Activated naive CD8-positive, alpha-beta T cell (primary cell): ENCODE results near the gene GPR61.

Experiments used
- H3K27ac Mint-ChIP-seq: one replicate; pipeline ENCODE4 v1.8.0; 2021; ENCODE audit warnings: mixed read lengths
- H3K27me3 Mint-ChIP-seq: one replicate; pipeline ENCODE4 v1.8.0; 2021; ENCODE audit warnings: mixed read lengths
- H3K36me3 Mint-ChIP-seq: one replicate; pipeline ENCODE4 v1.8.0; 2021; ENCODE audit warnings: mixed read lengths
- H3K4me1 Mint-ChIP-seq: one replicate; pipeline ENCODE4 v1.8.0; 2021; ENCODE audit warnings: low read depth, mixed read lengths
- H3K4me3 Mint-ChIP-seq: one replicate; pipeline ENCODE4 v1.8.0; 2021; ENCODE audit warnings: mild to moderate bottlenecking, mixed read lengths
- H3K9me3 Mint-ChIP-seq: one replicate; pipeline ENCODE4 v1.8.0; 2021; ENCODE audit warnings: low read depth, mixed read lengths

The GPR61 gene

GRCh38 chr1:109501644-109502363 lies 37.9 kb upstream of the GPR61 start:
- H3K4me3 Mint-ChIP-seq, result peak overlapping the region; percentile 81
- no peaks in the 10 kb centered on the region for H3K9me3 Mint-ChIP-seq
- no peaks in the 10 kb centered on the region for H3K27me3 Mint-ChIP-seq
- H3K4me1 Mint-ChIP-seq, result peaks cover 96% of the 10 kb centered on the region
- peak overlapping the region; percentile 79 for H3K27ac Mint-ChIP-seq
- H3K36me3 Mint-ChIP-seq, result no peaks in the 10 kb centered on the region

GRCh38 chr1:109502364-109502851 lies 37.3 kb upstream of the GPR61 start:
- peaks cover 95% of the 10 kb centered on the region for H3K4me1 Mint-ChIP-seq
- peak overlapping the region; percentile 85 for H3K27ac Mint-ChIP-seq
- peak overlapping the region; percentile 81 for H3K4me3 Mint-ChIP-seq
- peaks cover 5% of the 10 kb centered on the region for H3K36me3 Mint-ChIP-seq
- no peaks in the 10 kb centered on the region for H3K27me3 Mint-ChIP-seq
- H3K9me3 Mint-ChIP-seq, result no peaks in the 10 kb centered on the region

GRCh38 chr1:109503935-109504334 lies 35.7 kb upstream of the GPR61 start:
- no peaks in the 10 kb centered on the region for H3K27me3 Mint-ChIP-seq
- peaks cover 11% of the 10 kb centered on the region for H3K36me3 Mint-ChIP-seq
- no peaks in the 10 kb centered on the region for H3K9me3 Mint-ChIP-seq
- peaks cover 93% of the 10 kb centered on the region for H3K4me1 Mint-ChIP-seq
- peak overlapping the region; percentile 64 for H3K4me3 Mint-ChIP-seq
- peak overlapping the region; percentile 77 for H3K27ac Mint-ChIP-seq

GRCh38 chr1:109504974-109505373 lies 34.7 kb upstream of the GPR61 start:
- peak overlapping the region; percentile 85 for H3K27ac Mint-ChIP-seq
- peak overlapping the region; percentile 51 for H3K4me3 Mint-ChIP-seq
- no peaks in the 10 kb centered on the region for H3K27me3 Mint-ChIP-seq
- no peaks in the 10 kb centered on the region for H3K9me3 Mint-ChIP-seq
- H3K4me1 Mint-ChIP-seq, result peaks cover 88% of the 10 kb centered on the region
- peaks cover 11% of the 10 kb centered on the region for H3K36me3 Mint-ChIP-seq

- Mint-ChIP-seq H3K4me3 (peak overlapping the region; percentile 90), H3K27me3 (no peaks in the 10 kb centered on the region), H3K4me1 (peaks cover 74% of the 10 kb centered on the region), H3K36me3 (peaks cover 11% of the 10 kb centered on the region), H3K27ac (peak overlapping the region; percentile 88), H3K9me3 (no peaks in the 10 kb centered on the region)
These were observed 31.4 kb upstream of the GPR61 start for GRCh38 chr1:109508001-109508872.

GRCh38 chr1:109508873-109509175 lies 30.8 kb upstream of the GPR61 start:
- Mint-ChIP-seq H3K9me3 (no peaks in the 10 kb centered on the region), H3K36me3 (peaks cover 11% of the 10 kb centered on the region), H3K4me1 (peaks cover 71% of the 10 kb centered on the region), H3K27ac (peak overlapping the region; percentile 88), H3K27me3 (no peaks in the 10 kb centered on the region), H3K4me3 (peak overlapping the region; percentile 90)

GRCh38 chr1:109509176-109510134 lies 30.2 kb upstream of the GPR61 start, which contains the start of gene AMIGO1:
Gene AMIGO1 (minus strand): TSS chr1:109509727. CDS start chr1:109508912, 815 bp downstream.
- no peaks in the 10 kb centered on the region for H3K27me3 Mint-ChIP-seq
- H3K9me3 Mint-ChIP-seq, result no peaks in the 10 kb centered on the region
- peaks cover 11% of the 10 kb centered on the region for H3K36me3 Mint-ChIP-seq
- peaks cover 66% of the 10 kb centered on the region for H3K4me1 Mint-ChIP-seq
- H3K27ac Mint-ChIP-seq, result peak within 1 kb of the TSS; percentile 94
- peak within 1 kb of the TSS; percentile 95 for H3K4me3 Mint-ChIP-seq

GRCh38 chr1:109513110-109513710 lies 26.5 kb upstream of the GPR61 start:
- Mint-ChIP-seq H3K27ac (no peak overlapping the region), H3K4me1 (peaks cover 31% of the 10 kb centered on the region), H3K27me3 (no peaks in the 10 kb centered on the region), H3K4me3 (no peak overlapping the region), H3K9me3 (no peaks in the 10 kb centered on the region), H3K36me3 (peaks cover 1% of the 10 kb centered on the region)

GRCh38 chr1:109514846-109515245 lies 24.8 kb upstream of the GPR61 start:
- H3K36me3 Mint-ChIP-seq, result no peaks in the 10 kb centered on the region
- no peaks in the 10 kb centered on the region for H3K9me3 Mint-ChIP-seq
- H3K27ac Mint-ChIP-seq, result no peak overlapping the region
- H3K4me1 Mint-ChIP-seq, result peaks cover 20% of the 10 kb centered on the region
- H3K27me3 Mint-ChIP-seq, result no peaks in the 10 kb centered on the region
- H3K4me3 Mint-ChIP-seq, result no peak overlapping the region

- no peak overlapping the region for H3K27ac Mint-ChIP-seq
- no peaks in the 10 kb centered on the region for H3K27me3 Mint-ChIP-seq
- H3K9me3 Mint-ChIP-seq, result no peaks in the 10 kb centered on the region
- no peaks in the 10 kb centered on the region for H3K4me1 Mint-ChIP-seq
- H3K4me3 Mint-ChIP-seq, result no peak overlapping the region
- no peaks in the 10 kb centered on the region for H3K36me3 Mint-ChIP-seq
These were observed 22.8 kb upstream of the GPR61 start for GRCh38 chr1:109516872-109517271.

GRCh38 chr1:109517337-109517736 lies 22.3 kb upstream of the GPR61 start:
- Mint-ChIP-seq H3K4me1 (peaks cover 1% of the 10 kb centered on the region), H3K27me3 (no peaks in the 10 kb centered on the region), H3K27ac (no peak overlapping the region), H3K36me3 (no peaks in the 10 kb centered on the region), H3K9me3 (no peaks in the 10 kb centered on the region), H3K4me3 (no peak overlapping the region)

GRCh38 chr1:109521002-109521951 lies 18.4 kb upstream of the GPR61 start:
- H3K27ac Mint-ChIP-seq, result no peak overlapping the region
- no peaks in the 10 kb centered on the region for H3K36me3 Mint-ChIP-seq
- H3K4me1 Mint-ChIP-seq, result peaks cover 1% of the 10 kb centered on the region
- H3K27me3 Mint-ChIP-seq, result no peaks in the 10 kb centered on the region
- H3K9me3 Mint-ChIP-seq, result no peaks in the 10 kb centered on the region
- no peak overlapping the region for H3K4me3 Mint-ChIP-seq

GRCh38 chr1:109522026-109522425 lies 17.6 kb upstream of the GPR61 start:
- Mint-ChIP-seq H3K4me1 (peaks cover 1% of the 10 kb centered on the region), H3K36me3 (no peaks in the 10 kb centered on the region), H3K4me3 (no peak overlapping the region), H3K27ac (no peak overlapping the region), H3K9me3 (no peaks in the 10 kb centered on the region), H3K27me3 (no peaks in the 10 kb centered on the region)
